Endodermal cell (in vitro differentiated cells): Measurements from ENCODE around the gene SLTM. TPM values are rescaled to one million over a fixed set of nuclear protein-coding genes. Genes with fewer than 3 reads are reported as not detected.
"Not testable (repeated sequence)": the region's sequence is repeated elsewhere in the genome, so short reads cannot be mapped to it uniquely, and the experiment has no call there.

ENCODE experiments used
- DNase-seq: peaks from one replicate; pipeline ENCODE4 v3.0.0-alpha.2; 2017
- H3K27ac ChIP-seq: 2 replicates; pipeline ENCODE4 v1.5.1; 2013; ENCODE audit warnings: mild to moderate bottlenecking, low read depth, low read length, moderate library complexity
- H3K27me3 ChIP-seq: 2 replicates; pipeline ENCODE4 v1.6.1; 2013; ENCODE audit warnings: mild to moderate bottlenecking, low read length, moderate library complexity; ENCODE audit not compliant: insufficient read depth, control insufficient read depth, poor library complexity, severe bottlenecking
- H3K36me3 ChIP-seq: 2 replicates; pipeline ENCODE4 v1.7.0; 2013; ENCODE audit warnings: mild to moderate bottlenecking, low read length, moderate library complexity; ENCODE audit not compliant: control insufficient read depth, insufficient read depth
- H3K4me1 ChIP-seq: one replicate; pipeline ENCODE4 v1.7.0; 2013; ENCODE audit warnings: low read length; ENCODE audit not compliant: control insufficient read depth, insufficient read depth
- H3K4me3 ChIP-seq: 2 replicates; pipeline ENCODE4 v1.5.1; 2013; ENCODE audit warnings: mild to moderate bottlenecking, low read length, moderate library complexity
- H3K9ac ChIP-seq: 2 replicates; pipeline ENCODE4 v1.6.1; 2013; ENCODE audit warnings: mild to moderate bottlenecking, low read length, moderate library complexity; ENCODE audit not compliant: poor library complexity, severe bottlenecking; ENCODE audit errors: extremely low read depth
- H3K9me3 ChIP-seq: 2 replicates; pipeline ENCODE4 v1.6.1; 2013; ENCODE audit warnings: mild to moderate bottlenecking, low read length, moderate library complexity; ENCODE audit not compliant: control insufficient read depth
- H3K27ac Mint-ChIP-seq: 2 replicates; pipeline ENCODE4 v1.8.0; 2020; ENCODE audit warnings: mixed read lengths
- H3K27me3 Mint-ChIP-seq: 2 replicates; pipeline ENCODE4 v1.8.0; 2021; ENCODE audit warnings: mild to moderate bottlenecking, mixed read lengths; ENCODE audit not compliant: insufficient read depth
- H3K36me3 Mint-ChIP-seq: 2 replicates; pipeline ENCODE4 v1.8.0; 2020; ENCODE audit warnings: low read depth, mixed read lengths
- H3K4me1 Mint-ChIP-seq: 2 replicates; pipeline ENCODE4 v1.8.0; 2020; ENCODE audit warnings: mixed read lengths
- H3K4me3 Mint-ChIP-seq: 2 replicates; pipeline ENCODE4 v1.8.0; 2020; ENCODE audit warnings: mild to moderate bottlenecking, moderate library complexity, mixed read lengths
- H3K9me3 Mint-ChIP-seq: 2 replicates; pipeline ENCODE4 v1.8.0; 2020; ENCODE audit warnings: mild to moderate bottlenecking, mixed read lengths
- CTCF ChIP-seq: fragments of 200-600 bp; sonication (generic); conservative IDR thresholded peaks from 2 replicates; pipeline ENCODE4 v1.5.0; 2021; ENCODE audit warnings: antibody characterized with exemption, mild to moderate bottlenecking
- WGBS, 2 experiments: methylation state at CpG; one replicate each; pipeline versions ENCODE4 v1.1.5 to v1.1.7; 2013; ENCODE audit warnings: missing lambda C conversion rate in 2 of 2, mixed read lengths in 1 of 2; ENCODE audit not compliant: insufficient coverage in 1 of 2, insufficient read length in 1 of 2; 5-methylcytosine and 5-hydroxymethylcytosine counted together
- total RNA-seq, 2 donors: library from RNA; stranded (reverse); fragmentation: NEBNext Ultra II Directional in 1 of 2; extraction: Animal tissue kit (Norgen Biotek cat#: 25700) in 1 of 2; gene quantifications; 2 replicates in 1 of 2; 3 replicates in 1 of 2; pipeline ENCODE4 v1.2.1, GENCODE V29; 2021

SLTM gene
- total RNA-seq, 2 donors from 2014 or later: 77.1 to 96.8 TPM

GRCh38 chr15:58856086-58856485 lies 77.4 kb downstream of the SLTM start:
- Histone ChIP-seq H3K9me3 (no peaks in the 10 kb centered on the region), H3K4me1 (no peaks in the 10 kb centered on the region), H3K36me3 (peaks cover 46% of the 10 kb centered on the region), H3K27ac (no peak overlapping the region), H3K4me3 (no peak overlapping the region), H3K9ac (no peak overlapping the region), H3K27me3 (no peaks in the 10 kb centered on the region)
- Mint-ChIP-seq H3K36me3 (peaks cover 20% of the 10 kb centered on the region), H3K4me3 (no peak overlapping the region), H3K27ac (no peak overlapping the region), H3K27me3 (no peaks in the 10 kb centered on the region), H3K4me1 (peaks cover 3% of the 10 kb centered on the region), H3K9me3 (no peaks in the 10 kb centered on the region)
- DNase-seq: no peak
- no peak for TF ChIP-seq CTCF

GRCh38 chr15:58854593-58854992 lies 78.9 kb downstream of the SLTM start:
- H3K27me3 Mint-ChIP-seq: no peaks in the 10 kb centered on the region
- DNase-seq: no peak
- peaks cover 23% of the 10 kb centered on the region for H3K36me3 Mint-ChIP-seq
- no peak for TF ChIP-seq CTCF
- H3K36me3 ChIP-seq: peaks cover 55% of the 10 kb centered on the region
- peaks cover 3% of the 10 kb centered on the region for H3K4me1 Mint-ChIP-seq
- H3K27ac Mint-ChIP-seq: no peak overlapping the region
- H3K4me1 ChIP-seq: no peaks in the 10 kb centered on the region
- H3K9me3 Mint-ChIP-seq: no peaks in the 10 kb centered on the region
- H3K4me3 ChIP-seq: no peak overlapping the region
- H3K9ac ChIP-seq: no peak overlapping the region
- no peaks in the 10 kb centered on the region for H3K27me3 ChIP-seq
- no peaks in the 10 kb centered on the region for H3K9me3 ChIP-seq
- H3K27ac ChIP-seq: no peak overlapping the region
- 95 to 100% methylated on average over 2 to 4 of the region's 4 CpGs for WGBS, 2 experiments
- H3K4me3 Mint-ChIP-seq: no peak overlapping the region

GRCh38 chr15:58852347-58852746 lies 81.1 kb downstream of the SLTM start:
- DNase-seq: no peak
- no peaks in the 10 kb centered on the region for H3K9me3 ChIP-seq
- peaks cover 61% of the 10 kb centered on the region for H3K36me3 ChIP-seq
- no peak overlapping the region for H3K4me3 Mint-ChIP-seq
- WGBS, 2 experiments: 91 to 93% methylated on average over 4 of the region's 5 CpGs
- H3K9me3 Mint-ChIP-seq: no peaks in the 10 kb centered on the region
- H3K27ac ChIP-seq: no peak overlapping the region
- peaks cover 44% of the 10 kb centered on the region for H3K36me3 Mint-ChIP-seq
- H3K27me3 ChIP-seq: no peaks in the 10 kb centered on the region
- H3K27me3 Mint-ChIP-seq: no peaks in the 10 kb centered on the region
- H3K27ac Mint-ChIP-seq: no peak overlapping the region
- peaks cover 3% of the 10 kb centered on the region for H3K4me1 Mint-ChIP-seq
- H3K4me3 ChIP-seq: no peak overlapping the region
- H3K4me1 ChIP-seq: no peaks in the 10 kb centered on the region
- TF ChIP-seq CTCF: peak; percentile 60
- no peak overlapping the region for H3K9ac ChIP-seq

- H3K4me3 ChIP-seq, H3K27me3 Mint-ChIP-seq, H3K27me3 ChIP-seq, H3K4me1 Mint-ChIP-seq, H3K9me3 Mint-ChIP-seq, DNase-seq, H3K27ac ChIP-seq, H3K27ac Mint-ChIP-seq, H3K4me3 Mint-ChIP-seq, H3K4me1 ChIP-seq, H3K9me3 ChIP-seq, H3K9ac ChIP-seq: not testable (repeated sequence)
- peaks cover 44% of the 10 kb centered on the region for H3K36me3 Mint-ChIP-seq
- 96 to 100% methylated on average over 1 to 3 of the region's 3 CpGs for WGBS, 2 experiments
- H3K36me3 ChIP-seq: peaks cover 69% of the 10 kb centered on the region
These were observed 82.3 kb downstream of the SLTM start for GRCh38 chr15:58851205-58851604.
